Amniotic epithelial cell (primary cell): ENCODE measurements around the gene RAF1.
A peak's percentile ranks its signal among the peaks of the same experiment; 100 is the strongest.
"Not testable (repeated sequence)": the region's sequence is repeated elsewhere in the genome, so short reads cannot be mapped to it uniquely, and the experiment has no call there.

Experiments used
- DNase-seq: peaks from one replicate; pipeline ENCODE4 v3.0.0-alpha.2; 2010; ENCODE audit warnings: low read depth

Gene RAF1

GRCh38 chr3:12638105-12638504, 25.8 kb downstream of the RAF1 start:
- peak; percentile 69 for DNase-seq

DNA sequence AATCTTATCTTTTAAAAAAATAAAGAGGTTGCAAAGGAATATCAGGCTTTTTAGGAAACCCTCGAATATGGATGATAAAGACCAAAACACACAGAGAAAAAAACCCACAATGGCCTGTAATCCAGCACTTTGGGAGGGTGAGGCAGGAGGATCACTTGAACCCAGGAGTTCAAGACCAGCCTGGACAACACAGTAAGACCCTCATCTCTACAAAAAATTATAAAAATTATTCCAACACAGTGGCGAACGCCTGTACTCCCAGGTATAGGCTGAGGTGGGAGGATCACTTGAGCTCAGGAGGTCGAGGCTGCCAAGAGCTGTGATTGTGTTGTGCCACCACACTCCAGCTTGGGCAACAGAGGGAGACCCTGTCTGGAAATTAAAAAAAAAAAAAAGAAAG, 30.8 kb downstream of the RAF1 start:
- DNase-seq, result no peak

DNA sequence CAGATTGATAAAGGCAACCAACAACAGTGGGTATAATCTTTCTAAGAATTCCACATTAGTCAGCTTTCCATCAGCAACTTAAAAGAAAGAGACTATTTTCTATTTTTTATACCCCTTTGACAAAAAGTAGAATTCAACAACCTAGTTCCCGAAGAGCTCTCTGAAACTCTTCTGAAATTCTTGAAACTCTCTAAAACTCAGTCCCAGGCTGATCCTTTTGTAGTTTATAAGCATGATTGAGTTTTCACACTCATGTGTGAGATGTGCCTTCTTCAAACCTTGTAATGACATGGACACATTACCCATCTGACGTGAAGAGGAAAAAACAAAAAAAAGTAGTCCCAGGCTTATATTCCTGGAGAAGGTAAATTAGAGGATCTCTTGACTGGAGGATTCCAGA, 31.4 kb downstream of the RAF1 start:
- no peak for DNase-seq

DNA sequence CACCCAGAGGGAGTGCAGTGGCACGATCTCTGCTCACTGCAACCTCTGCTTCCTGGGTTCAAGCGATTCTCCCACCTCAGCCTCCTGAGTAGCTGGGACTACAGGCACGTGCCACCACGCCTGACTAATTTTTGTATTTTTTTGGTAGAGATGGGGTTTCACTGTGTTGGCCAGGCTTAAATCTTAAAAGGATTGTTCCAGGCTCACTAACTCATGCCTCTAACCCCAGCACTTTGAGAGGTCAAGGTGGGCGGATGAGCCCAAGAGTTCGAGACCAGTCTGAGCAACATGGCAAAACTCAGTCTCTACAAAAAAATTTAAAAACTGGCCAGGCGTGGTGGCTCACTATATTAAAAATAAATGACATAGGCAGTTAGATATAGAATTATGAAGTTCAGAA, 33.1 kb downstream of the RAF1 start:
- DNase-seq, result not testable (repeated sequence)

- no peak for DNase-seq
These were observed 33.6 kb downstream of the RAF1 start for GRCh38 chr3:12630292-12630691.

DNA sequence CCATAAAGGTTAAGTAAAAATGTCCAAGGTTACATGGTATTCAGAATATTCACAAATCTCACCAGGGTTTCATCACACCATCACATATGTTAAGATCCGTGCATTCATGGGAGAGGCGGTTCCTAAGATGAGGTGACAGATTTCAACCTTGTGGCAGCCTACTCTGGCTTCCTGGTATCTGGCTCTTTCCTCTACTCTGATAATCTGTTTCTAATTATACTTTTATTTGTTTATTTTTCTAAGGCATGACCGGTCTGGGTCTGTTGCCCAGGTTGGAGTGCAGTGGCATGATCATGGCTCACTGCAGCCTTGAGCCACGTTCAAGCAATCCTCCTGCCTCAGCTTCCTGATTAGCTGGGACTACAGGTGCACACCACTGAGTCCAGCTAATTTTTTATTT, 34.4 kb downstream of the RAF1 start:
- DNase-seq, result no peak

DNA sequence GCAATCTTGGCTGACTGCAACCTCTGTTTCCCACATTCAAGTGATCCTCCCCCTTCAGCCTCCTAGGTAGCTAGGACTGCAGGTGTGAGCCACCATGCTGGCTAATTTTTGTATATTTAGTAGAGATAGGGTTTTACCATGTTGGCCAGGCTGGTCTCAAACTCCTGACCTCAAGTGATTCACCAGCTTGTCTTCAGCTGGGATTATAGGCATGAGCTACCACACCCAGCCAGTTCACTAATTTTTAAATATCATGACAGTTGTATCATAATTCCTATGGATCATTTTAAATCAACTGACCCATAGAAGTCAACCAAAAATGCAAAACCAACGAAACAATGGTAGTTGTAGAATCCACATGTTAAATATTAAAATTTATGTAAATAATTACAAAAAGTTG, 35.1 kb downstream of the RAF1 start:
- DNase-seq, result no peak

DNA sequence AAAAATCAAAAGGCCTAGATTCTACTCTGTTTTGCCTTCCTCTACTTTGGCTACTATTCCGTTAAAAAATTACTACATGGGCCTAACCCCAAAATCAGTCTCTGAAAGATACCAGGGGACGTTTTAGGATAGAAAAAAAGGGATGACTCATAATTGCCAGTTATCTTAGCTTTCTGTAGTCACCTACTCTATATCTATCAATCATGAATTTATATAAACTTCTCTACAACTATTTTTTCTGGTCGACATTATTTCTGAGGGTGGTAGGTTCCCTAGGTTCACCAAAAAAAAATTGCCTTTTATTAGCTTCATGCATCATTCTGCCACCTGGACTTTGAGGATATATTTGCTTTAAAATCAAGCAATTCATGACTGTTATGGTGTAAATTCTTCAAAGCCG, 36.5 kb downstream of the RAF1 start:
- DNase-seq, result no peak

DNA sequence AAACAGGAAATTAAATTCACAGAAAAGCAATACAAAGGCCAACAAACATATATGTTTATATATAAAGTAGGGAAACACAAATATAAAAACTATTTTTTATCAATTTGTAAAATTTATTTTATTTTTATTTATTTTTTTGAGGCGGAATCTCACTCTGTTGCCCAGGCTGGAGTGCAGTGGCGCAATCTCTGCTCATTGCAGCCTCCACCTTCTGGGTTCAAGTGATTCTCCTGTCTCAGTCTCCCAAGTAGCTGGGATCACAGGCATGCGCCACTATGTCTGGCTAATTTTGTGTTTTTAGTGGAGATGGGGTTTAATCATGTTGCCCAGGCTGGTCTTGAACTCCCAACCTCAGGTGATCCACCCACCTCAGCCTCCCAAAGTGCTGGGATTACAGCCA, 39.0 kb downstream of the RAF1 start:
- DNase-seq, result not testable (repeated sequence)

DNA sequence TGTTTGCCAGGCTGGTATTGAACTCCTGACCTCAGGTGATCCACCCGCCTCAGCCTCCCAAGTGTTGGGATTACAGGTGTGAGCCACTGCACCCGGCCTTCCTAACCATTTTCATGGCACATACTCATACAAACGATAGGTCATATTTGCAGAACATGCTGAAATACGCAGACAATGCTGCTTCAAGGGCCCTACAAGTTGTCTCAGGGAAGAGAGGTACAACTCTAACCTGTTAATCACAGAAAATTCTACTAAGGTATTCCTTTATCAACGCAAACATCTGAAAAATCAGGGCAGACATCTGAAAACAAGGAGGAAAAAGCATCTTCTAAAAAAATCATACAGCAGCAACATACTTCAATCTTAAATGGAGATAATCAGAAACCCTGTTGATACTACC, 39.9 kb downstream of the RAF1 start:
- DNase-seq, result no peak

DNA sequence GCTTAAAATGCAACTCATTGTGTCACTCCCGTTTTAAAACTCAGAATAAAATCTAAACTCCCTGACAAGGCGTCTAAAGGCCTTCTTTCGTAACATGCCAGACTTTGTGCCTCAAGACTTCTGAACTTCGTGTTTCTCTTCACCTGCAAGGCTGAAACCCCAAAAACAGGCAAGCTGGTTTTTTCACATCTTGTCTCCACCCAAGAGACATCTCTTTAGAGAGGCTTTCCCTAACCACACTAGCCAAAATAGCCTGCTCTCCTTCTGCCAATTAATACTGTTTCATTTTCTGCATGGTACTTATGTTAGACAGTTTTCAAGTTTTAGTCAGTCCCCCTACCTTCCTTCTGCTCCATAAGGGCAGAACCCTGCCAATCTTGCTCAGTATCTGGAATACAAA, 41.6 kb downstream of the RAF1 start:
- no peak for DNase-seq

- DNase-seq, result no peak
These were observed 43.2 kb downstream of the RAF1 start for GRCh38 chr3:12620729-12621128.

GRCh38 chr3:12620305-12620704, 43.6 kb downstream of the RAF1 start:
- no peak for DNase-seq

DNA sequence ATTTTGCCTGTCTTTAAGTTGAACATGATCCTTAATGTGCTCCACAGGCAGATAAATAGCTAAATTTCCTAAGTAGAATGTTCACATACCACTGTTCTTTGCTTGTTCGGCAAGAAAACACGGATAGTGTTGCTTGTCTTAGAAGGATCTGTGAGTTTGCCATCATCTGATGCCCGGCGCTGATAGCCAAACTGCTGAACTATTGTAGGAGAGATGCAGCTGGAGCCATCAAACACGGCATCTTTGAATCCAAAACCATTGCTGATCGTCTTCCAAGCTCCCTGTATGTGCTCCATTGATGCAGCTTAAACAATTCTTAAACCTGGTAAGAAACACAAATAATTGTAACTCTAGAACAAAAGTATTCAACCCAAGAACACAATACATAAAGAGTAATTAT, 45.5 kb downstream of the RAF1 start:
- DNase-seq, result no peak

DNA sequence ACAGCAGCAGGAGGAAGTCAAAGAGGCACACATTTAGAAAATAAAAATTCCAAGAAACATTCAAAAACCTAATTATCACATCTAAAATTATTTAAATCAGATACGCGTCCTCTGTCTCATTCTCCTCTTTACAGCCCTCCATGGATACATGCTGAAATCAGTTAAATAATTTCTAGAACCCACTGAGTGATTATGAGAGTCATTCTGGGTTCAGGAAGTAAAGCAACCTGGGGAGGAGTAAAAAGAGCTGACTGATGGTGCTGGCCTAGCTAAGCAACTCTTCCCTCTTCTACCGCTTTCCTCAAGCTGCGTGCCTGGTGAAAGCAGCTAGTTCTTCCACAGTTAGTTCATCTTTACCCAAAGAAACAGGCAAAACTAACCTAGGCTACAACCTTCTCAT, 48.7 kb downstream of the RAF1 start:
- no peak for DNase-seq

DNA sequence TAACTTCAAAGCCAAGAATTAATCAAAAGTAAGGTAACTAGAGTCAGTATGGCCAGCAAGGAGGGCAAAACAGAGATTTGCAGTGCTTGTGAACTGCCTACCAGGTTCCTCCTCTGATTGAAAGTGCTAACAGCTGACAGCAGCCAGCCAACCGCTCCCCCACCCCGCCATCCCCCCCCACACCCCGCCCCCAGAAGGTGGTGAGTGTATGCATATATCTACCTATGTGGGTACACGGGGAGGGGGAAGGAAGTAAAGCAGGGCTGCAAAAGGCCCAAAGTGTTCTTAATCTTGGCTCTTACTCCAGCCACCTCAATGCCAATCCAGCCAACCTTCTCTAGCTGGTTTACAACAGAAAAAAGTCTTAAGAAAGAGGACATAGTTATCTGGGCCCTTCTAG, 50.7 kb downstream of the RAF1 start:
- no peak for DNase-seq

DNA sequence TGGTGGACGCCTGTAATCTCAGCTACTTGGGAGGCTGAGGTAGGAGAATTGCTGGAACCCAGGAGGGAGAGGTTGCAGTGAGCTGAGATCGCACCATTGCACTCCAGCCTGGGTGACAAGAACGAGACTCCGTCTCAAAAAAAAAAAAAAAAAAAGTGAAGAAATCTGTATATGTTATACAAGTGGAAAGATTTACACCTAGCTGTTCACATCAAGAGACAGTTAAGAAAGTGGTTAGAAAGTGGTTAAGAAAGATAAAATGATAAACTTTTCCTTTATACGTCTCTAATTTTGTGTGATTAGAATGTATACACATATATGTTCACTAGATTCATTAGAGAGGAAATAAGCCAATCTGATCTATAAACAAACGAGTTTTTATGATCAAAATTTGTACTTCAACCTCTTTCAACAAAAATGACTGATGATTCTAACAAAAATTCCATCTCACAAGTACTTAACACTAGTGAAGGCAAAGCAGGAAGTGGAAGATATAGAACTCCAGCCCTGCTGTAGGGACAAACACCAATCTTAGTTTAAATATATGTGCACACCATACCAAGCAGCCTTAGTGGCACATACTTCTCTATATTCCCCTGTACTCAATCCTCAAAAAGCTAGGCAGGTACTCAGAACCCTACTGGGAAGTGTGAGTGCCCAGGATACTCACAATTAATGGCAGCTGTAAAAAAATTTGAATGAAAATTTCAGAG, 51.2 kb downstream of the RAF1 start:
- DNase-seq, result no peak

DNA sequence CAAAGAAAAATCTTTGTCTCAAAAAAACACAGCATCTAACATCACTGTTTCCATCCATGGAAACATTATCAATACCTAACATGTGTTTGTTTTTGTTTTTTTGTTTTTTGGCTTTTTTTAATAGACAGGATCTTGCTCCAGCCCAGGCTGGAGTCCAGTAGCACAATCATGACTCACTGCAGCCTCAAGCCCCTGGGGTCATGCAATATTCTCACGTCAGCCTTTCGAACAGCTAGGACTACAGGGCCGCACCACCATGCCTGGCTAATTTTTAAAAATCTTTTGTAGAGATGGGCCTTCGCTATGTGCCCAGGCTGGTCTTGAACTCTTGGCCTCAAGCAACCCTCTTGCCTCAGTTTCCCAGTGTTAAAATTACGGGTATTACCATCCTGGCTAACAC, 52.8 kb downstream of the RAF1 start:
- DNase-seq, result no peak

DNA sequence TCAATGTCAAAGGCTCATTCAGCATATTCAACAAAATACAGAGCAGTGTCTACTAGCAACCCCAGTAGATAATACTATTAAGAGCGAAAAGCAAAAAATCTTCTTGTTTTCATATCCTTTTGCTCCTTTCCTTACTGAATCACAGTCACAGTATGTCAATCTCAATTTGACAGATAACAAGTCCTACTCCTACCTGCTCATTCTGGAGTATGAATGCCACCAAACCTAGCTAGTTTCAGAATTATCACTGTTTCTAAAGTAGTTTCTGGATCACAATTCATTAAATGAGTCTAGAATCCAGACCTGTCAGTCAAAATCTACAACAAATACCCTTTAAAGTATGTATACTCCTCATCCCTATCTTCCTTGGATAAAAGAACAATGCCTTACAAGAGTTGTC, 55.5 kb downstream of the RAF1 start:
- no peak for DNase-seq

DNA sequence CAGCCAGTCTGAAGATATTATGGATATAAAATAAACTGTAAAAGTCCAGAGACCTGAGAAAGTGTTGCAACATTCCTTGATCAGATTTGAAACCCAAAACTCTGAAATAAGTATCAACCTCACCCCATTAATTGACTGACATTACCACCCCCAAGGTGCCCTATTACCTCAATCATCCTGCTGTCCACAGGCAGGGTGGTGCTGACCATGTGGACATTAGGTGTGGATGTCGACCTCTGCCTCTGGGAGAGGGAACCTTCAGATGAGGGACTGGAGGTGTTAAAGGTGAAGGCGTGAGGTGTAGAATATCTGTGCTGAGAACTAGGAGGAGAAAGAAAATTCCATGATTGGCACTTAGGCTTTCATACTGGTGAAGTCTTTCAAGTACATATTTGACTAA, 59.9 kb downstream of the RAF1 start:
- no peak for DNase-seq

DNA sequence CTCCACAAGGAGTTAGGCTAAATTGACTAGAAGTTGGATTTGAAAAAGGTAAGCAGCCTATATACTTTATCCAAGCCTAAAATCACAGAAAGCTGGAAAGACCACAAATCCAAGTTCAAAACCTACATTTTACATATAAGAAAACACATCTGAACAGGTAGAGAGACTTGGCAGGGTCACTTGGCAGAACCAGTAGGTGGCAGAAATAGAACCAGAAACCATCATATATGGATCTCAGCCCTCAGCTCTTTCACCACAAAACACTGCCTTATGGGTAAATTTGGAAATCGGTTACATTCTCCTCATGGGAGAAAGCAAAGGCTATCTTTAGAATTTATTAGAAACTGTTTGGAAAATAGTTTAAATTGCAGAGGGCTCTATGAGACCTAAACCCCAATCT, 62.8 kb downstream of the RAF1 start:
- peak; percentile 11 for DNase-seq

GRCh38 chr3:12598890-12599289, 65.0 kb downstream of the RAF1 start:
- DNase-seq, result no peak

GRCh38 chr3:12593473-12593872, 70.4 kb downstream of the RAF1 start:
- no peak for DNase-seq

- DNase-seq, result peak; percentile 70
These were observed 71.8 kb downstream of the RAF1 start for GRCh38 chr3:12591997-12592715.
